CD4-positive, alpha-beta T cell (primary cell): ENCODE data around the gene PKNOX2. TPM values are rescaled to one million over a fixed set of nuclear protein-coding genes. Genes with fewer than 3 reads are reported as not detected.

ENCODE experiments used
- ATAC-seq: fragments of 200-7000 bp; cut with Tn5 transposase; one replicate; pipeline ENCODE4 v1.10.0; 2022; ENCODE audit warnings: mild to moderate bottlenecking; ENCODE audit not compliant: poor library complexity
- CTCF ChIA-PET: fragments of 350-600 bp; sonication (Branson Sonifier 250); formaldehyde crosslinking; loops from one replicate; lab custom pipeline; 2021; ENCODE audit warnings: antibody characterized with exemption, inconsistent platforms; lab: Charles Lee
- POLR2A ChIA-PET: fragments of 350-600 bp; sonication (Branson Sonifier 250); formaldehyde crosslinking; loops from one replicate; lab custom pipeline; 2021; ENCODE audit warnings: antibody characterized with exemption, inconsistent platforms; lab: Charles Lee
- DNase-seq, 14 experiments: peaks; one replicate each; pipeline ENCODE4 v3.0.0-alpha.2; 2013 to 2020; ENCODE audit warnings: mixed read lengths in 2 of 14
- H3K27ac ChIP-seq, 2 donors: one replicate each; pipeline versions ENCODE4 v1.5.1 to v1.7.0; 2013; ENCODE audit warnings: low read length in 2 of 2, low read depth in 1 of 2, mild to moderate bottlenecking in 1 of 2
- H3K27me3 ChIP-seq, 2 experiments: 1 replicate in 1 of 2; 2 replicates in 1 of 2; pipeline versions ENCODE4 v1.6.1 to v1.7.0; 2013; ENCODE audit warnings: low read length in 2 of 2, control low read depth in 1 of 2, mild to moderate bottlenecking in 1 of 2, moderate library complexity in 1 of 2; ENCODE audit not compliant: insufficient read depth in 2 of 2, control insufficient read depth in 1 of 2
- H3K36me3 ChIP-seq: one replicate; pipeline ENCODE4 v1.6.1; 2013; ENCODE audit warnings: low read length, control low read depth; ENCODE audit not compliant: insufficient read depth
- H3K4me1 ChIP-seq: one replicate; pipeline ENCODE4 v1.6.1; 2013; ENCODE audit warnings: low read length, control low read depth; ENCODE audit not compliant: insufficient read depth
- H3K4me3 ChIP-seq: one replicate; pipeline ENCODE4 v1.5.1; 2013; ENCODE audit warnings: mild to moderate bottlenecking, low read length, moderate library complexity
- H3K9me3 ChIP-seq, 2 experiments: 1 replicate in 1 of 2; 2 replicates in 1 of 2; pipeline versions ENCODE4 v1.6.1 to v1.7.0; 2013; ENCODE audit warnings: low read length in 2 of 2, mild to moderate bottlenecking in 2 of 2, control low read depth in 1 of 2, moderate library complexity in 1 of 2; ENCODE audit not compliant: control insufficient read depth in 1 of 2, insufficient read depth in 1 of 2
- H3K27ac Mint-ChIP-seq: one replicate; pipeline ENCODE4 v1.8.0; 2020; ENCODE audit warnings: mixed read lengths
- H3K27me3 Mint-ChIP-seq: one replicate; pipeline ENCODE4 v1.8.0; 2021; ENCODE audit warnings: mixed read lengths
- H3K36me3 Mint-ChIP-seq: one replicate; pipeline ENCODE4 v1.8.0; 2021; ENCODE audit warnings: low read depth, mixed read lengths
- H3K4me1 Mint-ChIP-seq: one replicate; pipeline ENCODE4 v1.8.0; 2021; ENCODE audit warnings: low read depth, mixed read lengths
- H3K4me3 Mint-ChIP-seq: one replicate; pipeline ENCODE4 v1.8.0; 2020; ENCODE audit warnings: mild to moderate bottlenecking, mixed read lengths
- H3K9me3 Mint-ChIP-seq: one replicate; pipeline ENCODE4 v1.8.0; 2020; ENCODE audit warnings: mixed read lengths
- CTCF ChIP-seq: fragments of 200-600 bp; IDR thresholded peaks from one replicate; pipeline ENCODE4 v1.8.0; 2022; ENCODE audit warnings: antibody characterized with exemption, mild to moderate bottlenecking
- intact Hi-C, 2 experiments: fragments of 100-400 bp; cut with DNase I in 1 of 2; cut with micrococcal nuclease in 1 of 2; formaldehyde crosslinking; loops; one replicate each; pipeline versions ENCODE4 v1.15.1 to v1.9.0; 2023 to 2025; cut with DNase I, micrococcal nuclease
- total RNA-seq, 174 experiments: library from RNA in 2 of 174; stranded (reverse) in 2 of 174; gene quantifications; one replicate each; pipeline ENCODE4 v1.2.3 and lab custom pipeline; 2021 to 2026

PKNOX2 gene
- total RNA-seq, 2 experiments from 2014 or later: not detected

- TF ChIP-seq CTCF: no peak
- H3K4me3 Mint-ChIP-seq: no peak overlapping the region
- ChIA-PET CTCF (no interaction called here), POLR2A (no interaction called here)
- no peaks in the 10 kb centered on the region for H3K4me1 Mint-ChIP-seq
- Histone ChIP-seq H3K36me3 (no peaks in the 10 kb centered on the region), H3K9me3 (no peaks in the 10 kb centered on the region), H3K4me1 (no peaks in the 10 kb centered on the region), H3K27ac (no peak overlapping the region), H3K4me3 (no peak overlapping the region), H3K27me3 (peaks cover 12 to 15% of the 10 kb centered on the region in 2 experiments)
- no peaks in the 10 kb centered on the region for H3K9me3 Mint-ChIP-seq
- DNase-seq: no peak
- H3K36me3 Mint-ChIP-seq: no peaks in the 10 kb centered on the region
- intact Hi-C loops: no loop called here
- H3K27ac Mint-ChIP-seq: no peak overlapping the region
- ATAC-seq: no peak
- H3K27me3 Mint-ChIP-seq: peaks cover 32% of the 10 kb centered on the region
Measured at GRCh38 chr11:125464666-125465065, 300.1 kb downstream of the PKNOX2 start.

- no peaks in the 10 kb centered on the region for H3K4me1 Mint-ChIP-seq
- no peaks in the 10 kb centered on the region for H3K4me1 ChIP-seq
- no peak overlapping the region for H3K27ac Mint-ChIP-seq
- no peak for ATAC-seq
- H3K9me3 ChIP-seq: no peaks in the 10 kb centered on the region
- ChIA-PET POLR2A (no interaction called here), CTCF (no interaction called here)
- peaks cover 12 to 15% of the 10 kb centered on the region in 2 experiments for H3K27me3 ChIP-seq
- no peak for DNase-seq
- intact Hi-C loops: no loop called here
- H3K36me3 Mint-ChIP-seq: no peaks in the 10 kb centered on the region
- H3K27me3 Mint-ChIP-seq: peaks cover 32% of the 10 kb centered on the region
- H3K4me3 Mint-ChIP-seq: no peak overlapping the region
- H3K36me3 ChIP-seq: no peaks in the 10 kb centered on the region
- H3K27ac ChIP-seq: no peak overlapping the region
- TF ChIP-seq CTCF: no peak
- H3K9me3 Mint-ChIP-seq: no peaks in the 10 kb centered on the region
- no peak overlapping the region for H3K4me3 ChIP-seq
Measured at GRCh38 chr11:125465255-125465654, 300.7 kb downstream of the PKNOX2 start.

- POLR2A ChIA-PET: no interaction called here
- Histone ChIP-seq H3K9me3 (no peaks in the 10 kb centered on the region), H3K4me3 (no peak overlapping the region), H3K27ac (no peak overlapping the region), H3K4me1 (no peaks in the 10 kb centered on the region), H3K36me3 (no peaks in the 10 kb centered on the region), H3K27me3 (peaks cover 12 to 15% of the 10 kb centered on the region in 2 experiments)
- no peak for TF ChIP-seq CTCF
- Mint-ChIP-seq H3K9me3 (no peaks in the 10 kb centered on the region), H3K27me3 (peaks cover 32% of the 10 kb centered on the region), H3K36me3 (no peaks in the 10 kb centered on the region), H3K4me1 (no peaks in the 10 kb centered on the region), H3K4me3 (no peak overlapping the region), H3K27ac (no peak overlapping the region)
- intact Hi-C loops: no loop called here
- no peak for ATAC-seq
- CTCF ChIA-PET: no interaction called here
- no peak for DNase-seq
Measured at GRCh38 chr11:125465701-125466100, 301.1 kb downstream of the PKNOX2 start.
